Lower leg skin (tissue), 3 donors: ENCODE data around the gene UQCR10.

Experiments
- CTCF ChIP-seq, 3 donors: fragments of 450-650 bp; IDR thresholded peaks; one replicate each; pipeline ENCODE4 v1.5.1; 2016; ENCODE audit warnings: antibody characterized with exemption in 3 of 3, mild to moderate bottlenecking in 3 of 3, moderate library complexity in 2 of 3
- POLR2A ChIP-seq, 2 donors: fragments of 450-650 bp; IDR thresholded peaks; one replicate each; pipeline ENCODE4 v1.6.1; 2016 to 2017; ENCODE audit warnings: antibody characterized with exemption in 2 of 2, mild to moderate bottlenecking in 1 of 2, moderate library complexity in 1 of 2

GRCh38 chr22:29744902-29745301, 22.3 kb upstream of the UQCR10 start:
- no peak for TF ChIP-seq CTCF (IDR thresholded peaks at IDR 0.05)
- no peak for TF ChIP-seq POLR2A (IDR thresholded peaks at IDR 0.05)
